ENCODE measurements around the gene SLC24A3. TPM values are rescaled to one million over a fixed set of nuclear protein-coding genes. Genes with fewer than 3 reads are reported as not detected.
A peak's percentile ranks its signal among the peaks of the same experiment; 100 is the strongest.

Gene SLC24A3
- total and polyA plus RNA-seq, 2 of the 13 experiments (the other 11 are each of a cell fraction or from before 2014, with no cell fraction given) = not detected

DNA sequence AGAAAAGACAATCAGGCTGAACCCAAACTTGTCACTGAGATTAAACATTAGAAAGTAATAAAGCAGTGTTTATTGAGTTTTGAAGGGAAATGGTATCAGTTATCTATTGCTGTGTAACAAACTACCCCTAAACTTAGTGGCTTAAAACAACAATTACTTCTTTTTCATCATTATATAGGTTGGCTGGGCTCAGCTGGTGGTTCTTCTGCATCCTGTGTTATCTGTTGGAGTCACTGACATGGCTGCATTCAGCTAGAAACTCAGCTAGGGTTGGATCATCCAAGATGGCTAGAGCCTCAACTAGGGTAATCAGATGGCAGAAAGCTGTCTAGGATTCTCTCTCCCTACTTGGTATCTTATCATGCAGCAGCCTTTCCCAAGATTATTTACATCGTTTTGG is 533.1 kb downstream of the SLC24A3 start:
- intact Hi-C loops (cut with micrococcal nuclease; ENCODE audit: unreplicated experiment) = no loop called here
- no TSS peak for BruUV-seq (replicated peaks)
- 0% methylated on average over 1 of the region's 1 CpG for WGBS (ENCODE audit: low lambda C conversion rate)

More for the DNA sequence above, 533.1 kb downstream of the SLC24A3 start:
- DNase-seq (ENCODE audit: low spot score) = no peak
- Histone ChIP-seq H3K4me3 (replicated peaks in 1 of 3; ENCODE audit: insufficient read depth in 1 of 3, low read depth in 2 of 3, low read length in 3 of 3) (no peak overlapping the region), H3K4me2 (ENCODE audit: low read depth, low read length) (no peak overlapping the region), H3K79me2 (ENCODE audit: insufficient read depth, low read length) (no peaks in the 10 kb centered on the region), H3K4me1 (ENCODE audit: insufficient read depth, low read length) (no peaks in the 10 kb centered on the region), H3K27me3 (ENCODE audit: control insufficient read depth in 1 of 2, insufficient read depth in 2 of 2, low read length in 2 of 2) (0 out of 5 replicates have a peak, but pooled peaks cover 0 to 9% of the 10 kb centered on the region in 2 experiments), H3K27ac (ENCODE audit: extremely low read length, insufficient read depth, low read length) (no peak overlapping the region), H4K20me1 (ENCODE audit: insufficient read depth, low read length) (no peaks in the 10 kb centered on the region), H3K36me3 (replicated peaks in 1 of 2; ENCODE audit: control insufficient read depth in 1 of 2, insufficient read depth in 2 of 2, low read length in 2 of 2) (no peaks in the 10 kb centered on the region), H3K9ac (ENCODE audit: insufficient read depth, low read depth, low read length) (no peak overlapping the region), H2AFZ (ENCODE audit: low read length) (no peak overlapping the region), H3K9me3 (ENCODE audit: low read length) (peaks cover 9% of the 10 kb centered on the region; the same call in 1 of the 2 replicates)
- CTCF ChIA-PET (ENCODE audit: low intra/inter-chr PET ratio, low total read pairs) = no interaction called here
- no peak for FAIRE-seq
- ATAC-seq = no peak
- POLR2A ChIA-PET = no interaction called here
- in situ Hi-C loops (cut with HindIII; ENCODE audit: extremely low pct_ligation_motif_present, low pct_unique_long_range_greater_than_20kb) = no loop called here
- TF ChIP-seq, protein P1, sequence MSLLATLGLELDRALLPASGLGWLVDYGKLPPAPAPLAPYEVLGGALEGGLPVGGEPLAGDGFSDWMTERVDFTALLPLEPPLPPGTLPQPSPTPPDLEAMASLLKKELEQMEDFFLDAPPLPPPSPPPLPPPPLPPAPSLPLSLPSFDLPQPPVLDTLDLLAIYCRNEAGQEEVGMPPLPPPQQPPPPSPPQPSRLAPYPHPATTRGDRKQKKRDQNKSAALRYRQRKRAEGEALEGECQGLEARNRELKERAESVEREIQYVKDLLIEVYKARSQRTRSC (CRISPR knock-in tag; IDR thresholded peaks at IDR 0.05; ENCODE audit: low read depth) = no peak
- TF ChIP-seq ZXDC (CRISPR knock-in tag; IDR thresholded peaks at IDR 0.05) (no peak), SALL2 (CRISPR knock-in tag; IDR thresholded peaks at IDR 0.05) (no peak), ZFP37 (CRISPR knock-in tag; IDR thresholded peaks at IDR 0.05; ENCODE audit: borderline replicate concordance) (no peak), ZNF331 (CRISPR knock-in tag; IDR thresholded peaks at IDR 0.05) (peak; percentile 99), ZNF33A (CRISPR knock-in tag; IDR thresholded peaks at IDR 0.05; ENCODE audit: borderline replicate concordance) (no peak)
